Astrocyte (in vitro differentiated cells and primary cell): ENCODE results near the gene CCDC107. TPM values are rescaled to one million over a fixed set of nuclear protein-coding genes. Genes with fewer than 3 reads are reported as not detected.

ENCODE experiments used
- DNase-seq: peaks from one replicate; pipeline ENCODE4 v3.0.0-alpha.2; 2010; ENCODE audit warnings: low read depth
- FAIRE-seq: peaks from 2 replicates; lab custom pipeline; 2011; peaks lifted over from hg19 to GRCh38; lab: Jason Lieb, UNC
- H2AFZ ChIP-seq: 2 replicates; pipeline ENCODE4 v1.6.0; 2012; ENCODE audit warnings: low read depth, low read length, inconsistent platforms
- H3K27ac ChIP-seq: 2 replicates; pipeline ENCODE4 v1.5.1; 2011; ENCODE audit warnings: low read depth, low read length, inconsistent platforms
- H3K27me3 ChIP-seq: 2 replicates; pipeline ENCODE4 v1.6.0; 2011; ENCODE audit warnings: low read length, inconsistent platforms; ENCODE audit not compliant: insufficient read depth
- H3K36me3 ChIP-seq: 2 replicates; pipeline ENCODE4 v1.5.1; 2011; ENCODE audit warnings: low read length, inconsistent platforms; ENCODE audit not compliant: insufficient read depth
- H3K4me1 ChIP-seq: 2 replicates; pipeline ENCODE4 v1.5.1; 2011; ENCODE audit warnings: low read length, inconsistent platforms; ENCODE audit not compliant: insufficient read depth
- H3K4me2 ChIP-seq: 2 replicates; pipeline ENCODE4 v1.6.0; 2012; ENCODE audit warnings: low read length, inconsistent platforms
- H3K4me3 ChIP-seq: 2 replicates; pipeline ENCODE4 v1.5.1; 2011; ENCODE audit warnings: low read depth, mild to moderate bottlenecking, low read length, inconsistent platforms; ENCODE audit not compliant: insufficient read depth
- H3K79me2 ChIP-seq: 2 replicates; pipeline ENCODE4 v1.6.0; 2012; ENCODE audit warnings: mild to moderate bottlenecking, low read length, inconsistent platforms; ENCODE audit not compliant: insufficient read depth
- H3K9ac ChIP-seq: 2 replicates; pipeline ENCODE4 v1.6.0; 2012; ENCODE audit warnings: mild to moderate bottlenecking, low read length, inconsistent platforms
- H3K9me3 ChIP-seq: 2 replicates; pipeline ENCODE4 v1.5.1; 2012; ENCODE audit warnings: low read depth, mild to moderate bottlenecking, low read length, inconsistent platforms; ENCODE audit not compliant: insufficient read depth
- H4K20me1 ChIP-seq: 2 replicates; pipeline ENCODE4 v1.6.0; 2012; ENCODE audit warnings: low read length, inconsistent platforms; ENCODE audit not compliant: insufficient read depth
- H3K27ac Mint-ChIP-seq: one replicate; pipeline ENCODE4 v1.8.0; 2021; ENCODE audit warnings: mild to moderate bottlenecking, mixed read lengths; ENCODE audit not compliant: unreplicated experiment
- H3K27me3 Mint-ChIP-seq: one replicate; pipeline ENCODE4 v1.8.0; 2021; ENCODE audit warnings: low read depth, mixed read lengths; ENCODE audit not compliant: unreplicated experiment
- H3K36me3 Mint-ChIP-seq: one replicate; pipeline ENCODE4 v1.8.0; 2021; ENCODE audit warnings: low read depth, mixed read lengths; ENCODE audit not compliant: unreplicated experiment
- H3K4me1 Mint-ChIP-seq: one replicate; pipeline ENCODE4 v1.8.0; 2021; ENCODE audit warnings: low read depth, mixed read lengths; ENCODE audit not compliant: unreplicated experiment
- H3K4me3 Mint-ChIP-seq: one replicate; pipeline ENCODE4 v1.8.0; 2021; ENCODE audit warnings: mild to moderate bottlenecking, moderate library complexity, mixed read lengths; ENCODE audit not compliant: unreplicated experiment
- H3K9me3 Mint-ChIP-seq: one replicate; pipeline ENCODE4 v1.8.0; 2021; ENCODE audit warnings: mild to moderate bottlenecking, mixed read lengths; ENCODE audit not compliant: unreplicated experiment
- CTCF ChIP-seq: IDR thresholded peaks from 2 replicates; pipeline ENCODE4 v1.5.1; 2011; ENCODE audit warnings: low read depth, mild to moderate bottlenecking, inconsistent platforms, low read length, moderate library complexity; ENCODE audit not compliant: insufficient read depth
- EZH2 ChIP-seq: IDR thresholded peaks from 2 replicates; pipeline ENCODE4 v1.6.1; 2012; ENCODE audit warnings: mild to moderate bottlenecking, low read length, inconsistent platforms; ENCODE audit not compliant: insufficient read depth
- total RNA-seq: library from RNA; stranded (reverse); gene quantifications from 2 replicates; pipeline ENCODE4 v1.2.1, GENCODE V29; 2021

CCDC107 gene
- total RNA-seq, 1 donor from 2014 or later: 18.8 TPM

- Histone ChIP-seq H2AFZ (no peak overlapping the region), H4K20me1 (no peaks in the 10 kb centered on the region), H3K36me3 (no peaks in the 10 kb centered on the region), H3K9ac (no peak overlapping the region), H3K27ac (no peak overlapping the region), H3K9me3 (no peaks in the 10 kb centered on the region), H3K4me1 (peaks cover 15% of the 10 kb centered on the region), H3K4me3 (no peak overlapping the region), H3K27me3 (no peaks in the 10 kb centered on the region), H3K4me2 (no peak overlapping the region), H3K79me2 (peaks cover under 1% of the 10 kb centered on the region)
- DNase-seq (no peak), FAIRE-seq (no peak)
- H3K27ac Mint-ChIP-seq: no peak overlapping the region
- no peaks in the 10 kb centered on the region for H3K9me3 Mint-ChIP-seq
- no peaks in the 10 kb centered on the region for H3K27me3 Mint-ChIP-seq
- no peaks in the 10 kb centered on the region for H3K36me3 Mint-ChIP-seq
- no peak overlapping the region for H3K4me3 Mint-ChIP-seq
- TF ChIP-seq EZH2: no peak
- TF ChIP-seq CTCF: no peak
- peaks cover 6% of the 10 kb centered on the region for H3K4me1 Mint-ChIP-seq
Observed at GRCh38 chr9:35653611-35654010, 4.5 kb upstream of the CCDC107 start.

GRCh38 chr9:35656348-35656747 lies 1.7 kb upstream of the CCDC107 start:
- Histone ChIP-seq H3K4me2 (no peak overlapping the region), H3K27me3 (no peaks in the 10 kb centered on the region), H3K4me3 (no peak overlapping the region), H2AFZ (no peak overlapping the region), H3K27ac (no peak overlapping the region), H4K20me1 (peaks cover 8% of the 10 kb centered on the region), H3K36me3 (peaks cover 2% of the 10 kb centered on the region), H3K79me2 (peaks cover 11% of the 10 kb centered on the region), H3K9ac (no peak overlapping the region), H3K9me3 (no peaks in the 10 kb centered on the region), H3K4me1 (peaks cover 15% of the 10 kb centered on the region)
- Mint-ChIP-seq H3K36me3 (no peaks in the 10 kb centered on the region), H3K27ac (no peak overlapping the region), H3K4me1 (peaks cover 9% of the 10 kb centered on the region), H3K27me3 (no peaks in the 10 kb centered on the region), H3K9me3 (no peaks in the 10 kb centered on the region), H3K4me3 (no peak overlapping the region)
- FAIRE-seq: no peak
- TF ChIP-seq EZH2 (no peak), CTCF (no peak)
- DNase-seq: no peak

- Mint-ChIP-seq H3K27me3 (no peaks in the 10 kb centered on the region), H3K4me3 (peak overlapping the region; percentile 14), H3K36me3 (no peaks in the 10 kb centered on the region), H3K9me3 (no peaks in the 10 kb centered on the region), H3K4me1 (peaks cover 11% of the 10 kb centered on the region), H3K27ac (peak overlapping the region; percentile 72)
- H3K79me2 ChIP-seq: peaks cover 11% of the 10 kb centered on the region
- peak; percentile 47 for DNase-seq
- H3K4me2 ChIP-seq: peak overlapping the region; percentile 86
- H3K36me3 ChIP-seq: peaks cover 4% of the 10 kb centered on the region
- H3K27me3 ChIP-seq: no peaks in the 10 kb centered on the region
- FAIRE-seq: no peak
- H3K9me3 ChIP-seq: no peaks in the 10 kb centered on the region
- peak overlapping the region; percentile 68 for H3K9ac ChIP-seq
- peaks cover 15% of the 10 kb centered on the region for H3K4me1 ChIP-seq
- H3K27ac ChIP-seq: peak overlapping the region; percentile 59
- peak overlapping the region; percentile 58 for H2AFZ ChIP-seq
- TF ChIP-seq CTCF: no peak
- TF ChIP-seq EZH2: no peak
- H4K20me1 ChIP-seq: peaks cover 8% of the 10 kb centered on the region
- H3K4me3 ChIP-seq: peak overlapping the region; percentile 31
Observed at GRCh38 chr9:35656831-35657545, 1.1 kb upstream of the CCDC107 start.
